GM12891 (cell line): ENCODE results near the gene CD74.

Experiments
- PAX5 ChIP-seq: IDR thresholded peaks from 2 replicates; pipeline ENCODE4 v1.6.1; 2011; ENCODE audit warnings: low read length, moderate library complexity, mild to moderate bottlenecking; ENCODE audit not compliant: insufficient read depth, severe bottlenecking
- POLR2A ChIP-seq: IDR thresholded peaks from 2 replicates; pipeline ENCODE4 v1.6.1; 2011; ENCODE audit warnings: low read depth, low read length, control low read depth
- POLR2AphosphoS5 ChIP-seq: IDR thresholded peaks from 2 replicates; pipeline ENCODE4 v1.6.1; 2011; ENCODE audit warnings: low read depth, low read length, control low read depth
- SPI1 ChIP-seq: IDR thresholded peaks from 2 replicates; pipeline ENCODE4 v1.6.1; 2011; ENCODE audit warnings: low read depth, low read length, control low read depth
- TAF1 ChIP-seq: IDR thresholded peaks from 2 replicates; pipeline ENCODE4 v1.6.1; 2011; ENCODE audit warnings: low read depth, low read length, control low read depth

DNA sequence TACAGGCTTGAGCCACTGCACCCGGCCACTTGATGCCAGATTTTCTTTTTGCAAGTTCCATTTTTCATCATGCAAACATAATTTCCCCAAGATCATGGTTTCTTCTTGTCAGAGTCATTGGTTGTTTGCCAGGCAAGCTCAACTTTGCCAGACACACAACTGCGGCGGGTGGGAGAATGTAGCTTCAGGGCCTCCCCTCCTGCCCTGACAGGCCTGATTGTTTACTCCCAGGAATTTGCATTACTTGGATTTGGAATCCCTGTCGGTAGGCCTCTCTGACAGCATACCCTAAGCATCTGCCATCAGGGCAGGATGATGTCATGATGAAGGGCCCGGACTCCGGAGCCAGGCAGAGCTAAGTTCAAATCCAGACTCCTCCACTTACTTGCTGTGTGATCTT is 21.8 kb upstream of the CD74 start:
- TF ChIP-seq POLR2A (no peak), POLR2AphosphoS5 (no peak), TAF1 (no peak), SPI1 (no peak), PAX5 (no peak)
